Sigmoid colon (tissue), 7 donors: ENCODE results near the gene UBE2R2. TPM values are rescaled to one million over a fixed set of nuclear protein-coding genes. Genes with fewer than 3 reads are reported as not detected.

Source experiments
- DNase-seq: peaks from one replicate; pipeline ENCODE4 v3.0.0-alpha.2; 2019
- H3K27ac ChIP-seq, 4 donors: fragments of 200-600 bp; sonication (generic); one replicate each; pipeline ENCODE4 v1.5.1; 2016 to 2019; ENCODE audit warnings: mild to moderate bottlenecking in 1 of 4
- H3K27me3 ChIP-seq, 3 donors: fragments of 200-600 bp; sonication (generic); one replicate each; pipeline ENCODE4 v1.5.1; 2019; ENCODE audit warnings: mild to moderate bottlenecking in 1 of 3
- H3K36me3 ChIP-seq, 4 donors: fragments of 200-600 bp; sonication (generic); one replicate each; pipeline ENCODE4 v1.5.1; 2016 to 2019
- H3K4me1 ChIP-seq, 4 donors: fragments of 200-600 bp; sonication (generic); one replicate each; pipeline ENCODE4 v1.5.1; 2017 to 2019
- H3K4me3 ChIP-seq, 4 donors: fragments of 200-600 bp; sonication (generic); one replicate each; pipeline ENCODE4 v1.5.1; 2017 to 2019; ENCODE audit warnings: mild to moderate bottlenecking in 2 of 4, moderate library complexity in 1 of 4
- H3K9me3 ChIP-seq, 4 donors: fragments of 200-600 bp in 3 of 4; sonication (generic) in 3 of 4; one replicate each; pipeline versions ENCODE4 v1.5.1 to v1.6.1; 2013 to 2019
- CTCF ChIP-seq, 4 experiments: fragments of 450-650 bp in 3 of 4; fragments of 200-600 bp in 1 of 4; IDR thresholded peaks; one replicate each; pipeline ENCODE4 v1.5.1; 2016 to 2019; ENCODE audit warnings: antibody characterized with exemption in 4 of 4, mild to moderate bottlenecking in 3 of 4, moderate library complexity in 2 of 4
- EP300 ChIP-seq, 4 donors: sonication (generic); formaldehyde crosslinking; IDR thresholded peaks; one replicate each; pipeline ENCODE4 v1.6.1; 2017; ENCODE audit warnings: antibody characterized with exemption in 4 of 4
- POLR2A ChIP-seq, 2 donors: fragments of 450-650 bp; IDR thresholded peaks; one replicate each; pipeline ENCODE4 v1.6.1; 2016; ENCODE audit warnings: antibody characterized with exemption in 2 of 2, mild to moderate bottlenecking in 2 of 2, moderate library complexity in 2 of 2
- POLR2AphosphoS5 ChIP-seq, 4 donors: sonication (generic); formaldehyde crosslinking; IDR thresholded peaks; one replicate each; pipeline ENCODE4 v1.6.1; 2017; ENCODE audit warnings: antibody characterized with exemption in 4 of 4
- WGBS, 2 donors: extraction: QIAGEN DNeasy Blood & Tissue Kit; methylation state at CpG; one replicate each; pipeline ENCODE4 v1.1.7; 2013; 5-methylcytosine and 5-hydroxymethylcytosine counted together
- intact Hi-C: fragments of 100-400 bp; cut with DNase I; formaldehyde crosslinking; loops from one replicate; pipeline ENCODE4 v1.15.1; 2023
- polyA plus RNA-seq, 3 donors: library from polyadenylated mRNA; stranded (reverse); fragments of 200-250 nt; gene quantifications; one replicate each; pipeline ENCODE4 v1.2.3, GENCODE V29; 2013
- total RNA-seq, 4 donors: library from RNA; depleted of rRNA; stranded (reverse); fragments of >200 nt; gene quantifications; one replicate each; pipeline ENCODE4 v1.1.0, GENCODE V29; 2016
- donor health status: healthy with polysubstance abuse.
- donor health status: Bipolar disorder and iron deficiency.
- donor health status: healthy.

Gene UBE2R2
- total and polyA plus RNA-seq, 7 donors = 23.2 to 32.4 (median 25.4) TPM

- H3K27me3 ChIP-seq = no peaks in the 10 kb centered on the region
- H3K27ac ChIP-seq = no peak overlapping the region
- H3K4me3 ChIP-seq = no peak overlapping the region
- intact Hi-C loops = no loop called here
- no peaks in the 10 kb centered on the region for H3K9me3 ChIP-seq
- TF ChIP-seq POLR2AphosphoS5 (IDR thresholded peaks at IDR 0.05) (no peak), CTCF (IDR thresholded peaks at IDR 0.05) (no peak), EP300 (IDR thresholded peaks at IDR 0.05) (no peak), POLR2A (IDR thresholded peaks at IDR 0.05) (no peak)
- H3K4me1 ChIP-seq = peaks cover 0 to 6% (median 3%) of the 10 kb centered on the region in 4 donors
- peaks cover 0 to 5% (median 0%) of the 10 kb centered on the region in 4 donors for H3K36me3 ChIP-seq
- DNase-seq = no peak
These were observed 76.9 kb downstream of the UBE2R2 start for GRCh38 chr9:33893861-33894260.

GRCh38 chr9:33894316-33894715 is 77.4 kb downstream of the UBE2R2 start:
- DNase-seq = no peak
- peaks cover 0 to 6% (median 3%) of the 10 kb centered on the region in 4 donors for H3K4me1 ChIP-seq
- no peaks in the 10 kb centered on the region for H3K9me3 ChIP-seq
- no peaks in the 10 kb centered on the region for H3K27me3 ChIP-seq
- H3K27ac ChIP-seq = no peak overlapping the region
- H3K4me3 ChIP-seq = no peak overlapping the region
- no peak for TF ChIP-seq POLR2AphosphoS5 (IDR thresholded peaks at IDR 0.05)
- TF ChIP-seq CTCF (IDR thresholded peaks at IDR 0.05) = no peak
- TF ChIP-seq POLR2A (IDR thresholded peaks at IDR 0.05) = no peak
- no peak for TF ChIP-seq EP300 (IDR thresholded peaks at IDR 0.05)
- intact Hi-C loops = no loop called here
- peaks cover 0 to 5% (median under 1%) of the 10 kb centered on the region in 4 donors for H3K36me3 ChIP-seq

- H3K27me3 ChIP-seq = no peaks in the 10 kb centered on the region
- DNase-seq = no peak
- no peak for TF ChIP-seq POLR2A (IDR thresholded peaks at IDR 0.05)
- no peak for TF ChIP-seq CTCF (IDR thresholded peaks at IDR 0.05)
- no peak for TF ChIP-seq EP300 (IDR thresholded peaks at IDR 0.05)
- TF ChIP-seq POLR2AphosphoS5 (IDR thresholded peaks at IDR 0.05) = no peak
- no peak overlapping the region for H3K27ac ChIP-seq
- 79 to 87% methylated on average over 4 of the region's 4 CpGs for WGBS, 2 donors
- intact Hi-C loops = no loop called here
- peaks cover 0 to 43% (median 11%) of the 10 kb centered on the region in 4 donors for H3K36me3 ChIP-seq
- H3K4me1 ChIP-seq = peaks cover 0 to 37% (median 6%) of the 10 kb centered on the region in 4 donors
- H3K4me3 ChIP-seq = no peak overlapping the region
- no peaks in the 10 kb centered on the region for H3K9me3 ChIP-seq
These were observed 86.3 kb downstream of the UBE2R2 start for GRCh38 chr9:33903157-33903780.

- DNase-seq = no peak
- intact Hi-C loops = no loop called here
- H3K27me3 ChIP-seq = no peaks in the 10 kb centered on the region
- peaks cover 0 to 32% (median 11%) of the 10 kb centered on the region in 4 donors for H3K36me3 ChIP-seq
- H3K4me3 ChIP-seq = no peak overlapping the region
- H3K9me3 ChIP-seq = no peaks in the 10 kb centered on the region
- TF ChIP-seq POLR2AphosphoS5 (IDR thresholded peaks at IDR 0.05) = no peak
- no peak for TF ChIP-seq CTCF (IDR thresholded peaks at IDR 0.05)
- TF ChIP-seq EP300 (IDR thresholded peaks at IDR 0.05) = no peak
- no peak for TF ChIP-seq POLR2A (IDR thresholded peaks at IDR 0.05)
- H3K27ac ChIP-seq = no peak overlapping the region
- 94 to 98% methylated on average over 1 of the region's 1 CpG for WGBS, 2 donors
- peaks cover 0 to 37% (median 6%) of the 10 kb centered on the region in 4 donors for H3K4me1 ChIP-seq
These were observed 88.2 kb downstream of the UBE2R2 start for GRCh38 chr9:33905137-33905536.

GRCh38 chr9:33906769-33907168 is 89.8 kb downstream of the UBE2R2 start:
- peaks cover 0 to 37% (median 6%) of the 10 kb centered on the region in 4 donors for H3K4me1 ChIP-seq
- intact Hi-C loops = no loop called here
- no peaks in the 10 kb centered on the region for H3K9me3 ChIP-seq
- H3K36me3 ChIP-seq = peaks cover 0 to 16% (median 6%) of the 10 kb centered on the region in 4 donors
- TF ChIP-seq CTCF (IDR thresholded peaks at IDR 0.05) = no peak
- TF ChIP-seq EP300 (IDR thresholded peaks at IDR 0.05) = no peak
- TF ChIP-seq POLR2AphosphoS5 (IDR thresholded peaks at IDR 0.05) = no peak
- TF ChIP-seq POLR2A (IDR thresholded peaks at IDR 0.05) = no peak
- no peaks in the 10 kb centered on the region for H3K27me3 ChIP-seq
- whole genome bisulfite sequencing, 2 donors = 92 to 96% methylated on average over 2 of the region's 2 CpGs
- H3K4me3 ChIP-seq = no peak overlapping the region
- H3K27ac ChIP-seq = no peak overlapping the region
- DNase-seq = no peak
